H1 (cell line): ENCODE results near the gene LTO1. TPM values are rescaled to one million over a fixed set of nuclear protein-coding genes. Genes with fewer than 3 reads are reported as not detected.

Source experiments
- CTCF ChIA-PET: fragments of 300-600 bp; sonication (Branson Sonifier 250); formaldehyde crosslinking; loops from one replicate; lab custom pipeline; 2021; ENCODE audit not compliant: partially characterized antibody; lab: Charles Lee
- POLR2A ChIA-PET: fragments of 300-600 bp; sonication (Branson Sonifier 250); formaldehyde crosslinking; loops from one replicate; lab custom pipeline; 2021; ENCODE audit warnings: inconsistent platforms; ENCODE audit not compliant: partially characterized antibody; lab: Charles Lee
- DNase-seq, 2 experiments: peaks; one replicate each; pipeline versions ENCODE4 v3.0.0 to v3.0.0-alpha.2; 2010 to 2022; ENCODE audit warnings: low spot score in 2 of 2, low read depth in 1 of 2, mixed read lengths in 1 of 2
- FAIRE-seq: peaks from 2 replicates; lab custom pipeline; 2011; peaks lifted over from hg19 to GRCh38; lab: Jason Lieb, UNC
- H2AFZ ChIP-seq: 2 replicates; pipeline ENCODE4 v1.8.1; 2012; ENCODE audit warnings: low read length, inconsistent platforms
- H2AK5ac ChIP-seq: 2 replicates; pipeline ENCODE4 v1.6.1; 2013; ENCODE audit warnings: low read depth, low read length
- H2BK120ac ChIP-seq: replicated peaks from 2 replicates; pipeline ENCODE3; 2013; ENCODE audit warnings: low read depth, low read length, inconsistent platforms
- H2BK12ac ChIP-seq: 2 replicates; pipeline ENCODE4 v1.6.1; 2013; ENCODE audit warnings: low read depth, low read length
- H2BK15ac ChIP-seq: 2 replicates; pipeline ENCODE4 v1.6.1; 2013; ENCODE audit warnings: low read length
- H2BK20ac ChIP-seq: 2 replicates; pipeline ENCODE4 v1.6.1; 2013; ENCODE audit warnings: low read length
- H2BK5ac ChIP-seq: 2 replicates; pipeline ENCODE4 v1.6.1; 2013; ENCODE audit warnings: low read depth, low read length
- H3K14ac ChIP-seq: 2 replicates; pipeline ENCODE4 v1.6.1; 2013; ENCODE audit warnings: inconsistent platforms; ENCODE audit not compliant: insufficient read length
- H3K18ac ChIP-seq: 2 replicates; pipeline ENCODE4 v1.6.1; 2013; ENCODE audit warnings: low read length; ENCODE audit errors: extremely low read depth
- H3K23ac ChIP-seq: 2 replicates; pipeline ENCODE4 v1.6.1; 2013; ENCODE audit warnings: inconsistent platforms; ENCODE audit not compliant: insufficient read length
- H3K23me2 ChIP-seq: 2 replicates; pipeline ENCODE4 v1.6.1; 2013; ENCODE audit warnings: low read depth, low read length
- H3K27ac ChIP-seq: 2 replicates; pipeline ENCODE4 v1.6.1; 2011; ENCODE audit warnings: low read depth, low read length, inconsistent platforms
- H3K27me3 ChIP-seq, 4 experiments: replicated peaks in 1 of 4; 1 replicate in 1 of 4; 2 replicates in 3 of 4; pipeline versions ENCODE4 v1.6.1 to v1.8.1; 2011 to 2013; ENCODE audit warnings: low read length in 3 of 4, mild to moderate bottlenecking in 3 of 4, inconsistent platforms in 2 of 4, mixed read lengths in 2 of 4, moderate library complexity in 1 of 4; ENCODE audit not compliant: control insufficient read depth in 3 of 4, insufficient read depth in 3 of 4; ENCODE audit errors: extremely low read depth in 1 of 4
- H3K36me3 ChIP-seq, 4 experiments: 2 replicates each; pipeline versions ENCODE4 v1.6.1 to v1.8.1; 2011 to 2013; ENCODE audit warnings: mild to moderate bottlenecking in 4 of 4, low read length in 3 of 4, moderate library complexity in 2 of 4, control low read depth in 1 of 4, inconsistent platforms in 1 of 4; ENCODE audit not compliant: insufficient read depth in 4 of 4, control insufficient read depth in 2 of 4
- H3K4ac ChIP-seq: replicated peaks from 2 replicates; pipeline ENCODE3; 2013; ENCODE audit warnings: low read length, low read depth, mixed read lengths, inconsistent platforms; ENCODE audit not compliant: insufficient read length
- H3K4me1 ChIP-seq, 4 experiments: replicated peaks in 1 of 4; 1 replicate in 1 of 4; 2 replicates in 3 of 4; pipeline versions ENCODE4 v1.6.1 to v1.8.1; 2011 to 2013; ENCODE audit warnings: low read length in 3 of 4, inconsistent platforms in 2 of 4, mixed read lengths in 1 of 4; ENCODE audit not compliant: insufficient read depth in 4 of 4, control insufficient read depth in 3 of 4
- H3K4me2 ChIP-seq, 2 experiments: 2 replicates each; pipeline versions ENCODE4 v1.6.1 to v1.8.1; 2011 to 2013; ENCODE audit warnings: low read depth in 2 of 2, low read length in 2 of 2, control low read depth in 1 of 2, inconsistent platforms in 1 of 2, mild to moderate bottlenecking in 1 of 2; ENCODE audit not compliant: insufficient read depth in 1 of 2
- H3K4me3 ChIP-seq, 4 experiments: fragments of 200-600, 300-600 bp in 1 of 4; sonication (generic), shearing (Covaris generic), sonication (Bioruptor Twin) in 1 of 4; 2 replicates each; pipeline versions ENCODE4 v1.5.1 to v1.8.1; 2011 to 2016; ENCODE audit warnings: low read length in 4 of 4, low read depth in 3 of 4, control low read depth in 2 of 4, inconsistent platforms in 2 of 4, mild to moderate bottlenecking in 2 of 4, mixed read lengths in 1 of 4, moderate library complexity in 1 of 4; ENCODE audit not compliant: insufficient read depth in 2 of 4; ENCODE audit errors: extremely low read depth in 1 of 4
- H3K56ac ChIP-seq: replicated peaks from 2 replicates; pipeline ENCODE3; 2013; ENCODE audit warnings: low read depth, mild to moderate bottlenecking, mixed read lengths, low read length, inconsistent platforms; ENCODE audit not compliant: insufficient read length
- H3K79me1 ChIP-seq: 2 replicates; pipeline ENCODE4 v1.6.1; 2013; ENCODE audit warnings: low read depth, low read length, control low read depth
- H3K79me2 ChIP-seq, 2 experiments: 2 replicates each; pipeline versions ENCODE4 v1.6.1 to v1.8.1; 2012 to 2013; ENCODE audit warnings: low read length in 2 of 2, mild to moderate bottlenecking in 2 of 2, inconsistent platforms in 1 of 2; ENCODE audit not compliant: insufficient read depth in 2 of 2, control insufficient read depth in 1 of 2
- H3K9ac ChIP-seq, 4 experiments: replicated peaks in 1 of 4; 1 replicate in 1 of 4; 2 replicates in 3 of 4; pipeline versions ENCODE4 v1.6.1 to v1.8.1; 2011 to 2013; ENCODE audit warnings: low read depth in 3 of 4, low read length in 3 of 4, control low read depth in 2 of 4, mild to moderate bottlenecking in 2 of 4, moderate library complexity in 2 of 4, inconsistent platforms in 1 of 4; ENCODE audit errors: extremely low read depth in 1 of 4
- H3K9me3 ChIP-seq, 2 experiments: 2 replicates each; pipeline versions ENCODE4 v1.6.1 to v1.8.1; 2012 to 2013; ENCODE audit warnings: mild to moderate bottlenecking in 2 of 2, moderate library complexity in 2 of 2, control low read depth in 1 of 2, inconsistent platforms in 1 of 2, low read depth in 1 of 2, low read length in 1 of 2, mixed read lengths in 1 of 2; ENCODE audit not compliant: insufficient read depth in 2 of 2
- H4K20me1 ChIP-seq, 2 experiments: replicated peaks in 1 of 2; 2 replicates each; pipeline versions ENCODE3 to v1.8.1; 2011 to 2013; ENCODE audit warnings: inconsistent platforms in 2 of 2, low read length in 2 of 2, mild to moderate bottlenecking in 1 of 2; ENCODE audit not compliant: insufficient read depth in 2 of 2, control insufficient read depth in 1 of 2
- H4K5ac ChIP-seq: 2 replicates; pipeline ENCODE4 v1.6.1; 2013; ENCODE audit warnings: low read length, low read depth, mixed read lengths, inconsistent platforms; ENCODE audit not compliant: insufficient read length
- H4K8ac ChIP-seq: 2 replicates; pipeline ENCODE4 v1.8.0; 2013; ENCODE audit warnings: mild to moderate bottlenecking, moderate library complexity, low read length, inconsistent platforms; ENCODE audit not compliant: insufficient read depth; ENCODE audit errors: extremely low read depth
- H4K91ac ChIP-seq: replicated peaks from 2 replicates; pipeline ENCODE3; 2013; ENCODE audit warnings: low read length, mixed read lengths, inconsistent platforms; ENCODE audit not compliant: insufficient read length
- JUN ChIP-seq: IDR thresholded peaks from 2 replicates; pipeline ENCODE4 v1.6.1; 2011; ENCODE audit warnings: low read depth, mild to moderate bottlenecking, improper control_type of control experiment, low read length
- SIX5 ChIP-seq: IDR thresholded peaks from 2 replicates; pipeline ENCODE4 v1.6.1; 2011; ENCODE audit warnings: mild to moderate bottlenecking, low read depth, low read length
- SP1 ChIP-seq: IDR thresholded peaks from 2 replicates; pipeline ENCODE4 v1.6.1; 2011; ENCODE audit warnings: low read depth, low read length
- WGBS, 2 experiments: shearing (Covaris generic) in 1 of 2; methylation state at CpG; one replicate each; pipeline versions ENCODE4 v1.1.6 to v1.1.7; 2013 to 2015; ENCODE audit warnings: low lambda C conversion rate in 2 of 2, mixed read lengths in 2 of 2, inconsistent platforms in 1 of 2, low coverage in 1 of 2, missing lambda C conversion rate in 1 of 2; ENCODE audit not compliant: insufficient replicate concordance in 2 of 2, insufficient coverage in 1 of 2, insufficient read length in 1 of 2; ENCODE audit errors: extremely low coverage in 1 of 2, missing lambda C conversion rate in 1 of 2; 5-methylcytosine and 5-hydroxymethylcytosine counted together
- polyA plus RNA-seq, 7 experiments: library from polyadenylated mRNA; depleted of rRNA in 3 of 7; stranded (reverse) in 5 of 7; unstranded in 2 of 7; fragments of >200 nt in 5 of 7; fragments of 200-250 nt in 2 of 7; gene quantifications; 1 replicate in 5 of 7; 2 replicates in 1 of 7; 4 replicates in 1 of 7; pipeline versions ENCODE4 v1.2.1 to v1.2.3, GENCODE V29; 2011 to 2013; ENCODE audit warnings: missing spikeins in 2 of 7, mixed read lengths in 2 of 7
- total RNA-seq: library from RNA; stranded (reverse); fragmentation: NEBNext Ultra II Directional; extraction: Animal tissue kit (Norgen Biotek cat#: 25700); gene quantifications from 2 replicates; pipeline ENCODE4 v1.2.1, GENCODE V29; 2021
- TF ChIP-seq, protein P1 (sequence below): IDR thresholded peaks from 2 replicates; pipeline ENCODE4 v1.6.1; 2011; ENCODE audit warnings: low read length, improper control_type of control experiment
- TF ChIP-seq, protein P2 (sequence below), 3 experiments: IDR thresholded peaks; 1 replicate in 2 of 3; 2 replicates in 1 of 3; pipeline versions ENCODE4 v1.5.1 to v1.6.1; 2011; ENCODE audit warnings: low read length in 3 of 3, mild to moderate bottlenecking in 3 of 3, inconsistent platforms in 2 of 3, low read depth in 1 of 3, moderate library complexity in 1 of 3; ENCODE audit not compliant: insufficient read depth in 1 of 3; ENCODE audit errors: control extremely low read depth in 1 of 3
- TF ChIP-seq, protein P3 (sequence below): IDR thresholded peaks from 2 replicates; pipeline ENCODE4 v1.6.1; 2012; ENCODE audit warnings: inconsistent platforms
- TF ChIP-seq, protein P4 (sequence below): IDR thresholded peaks from 2 replicates; pipeline ENCODE4 v1.6.1; 2011; ENCODE audit warnings: low read depth, mild to moderate bottlenecking, low read length; ENCODE audit not compliant: insufficient read depth

The LTO1 gene
- total and polyA plus RNA-seq, 2 of the 8 experiments (the other 6 are each of a cell fraction or from before 2014, with no cell fraction given): 15.4 to 21.3 TPM

DNA sequence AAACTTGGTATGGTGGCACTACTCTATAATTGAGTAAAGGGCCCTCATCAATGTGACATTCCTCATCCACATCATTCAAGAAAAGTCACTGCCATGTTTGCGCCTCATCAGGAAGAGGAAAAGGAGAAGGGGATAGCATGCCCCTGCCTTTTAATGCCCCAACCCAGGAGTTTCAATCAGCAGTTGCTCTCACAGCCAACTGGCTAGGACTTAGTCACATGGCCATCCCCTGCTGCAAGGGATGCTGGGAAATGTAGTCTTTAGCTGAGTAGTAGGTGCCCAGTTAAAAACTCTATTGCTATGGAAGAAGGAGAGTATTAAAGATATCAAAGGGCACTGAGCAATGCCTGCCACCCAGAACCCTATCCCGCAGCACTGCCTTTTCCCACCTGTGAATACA is 45.1 kb downstream of the LTO1 start:
- FAIRE-seq: no peak
- CTCF ChIA-PET: interaction anchor here (3.3 kb wide), 1 partner anchor 13 kb away, joined by 13 read pairs; no protein-coding TSS in a partner anchor
- 87% methylated on average over 2 of the region's 2 CpGs; no CpG with 5 or more reads in 1 of the 2 experiments for WGBS, 2 experiments
- Histone ChIP-seq H3K23ac (no peak overlapping the region), H3K36me3 (no peaks in the 10 kb centered on the region)
- TF ChIP-seq SP1 (0 out of 2 replicates have a peak, but pooled peaks have one; percentile 23), SIX5 (peak; percentile 48), JUN (no peak)
- TF ChIP-seq, protein P1, sequence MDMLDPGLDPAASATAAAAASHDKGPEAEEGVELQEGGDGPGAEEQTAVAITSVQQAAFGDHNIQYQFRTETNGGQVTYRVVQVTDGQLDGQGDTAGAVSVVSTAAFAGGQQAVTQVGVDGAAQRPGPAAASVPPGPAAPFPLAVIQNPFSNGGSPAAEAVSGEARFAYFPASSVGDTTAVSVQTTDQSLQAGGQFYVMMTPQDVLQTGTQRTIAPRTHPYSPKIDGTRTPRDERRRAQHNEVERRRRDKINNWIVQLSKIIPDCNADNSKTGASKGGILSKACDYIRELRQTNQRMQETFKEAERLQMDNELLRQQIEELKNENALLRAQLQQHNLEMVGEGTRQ: peak; percentile 86
- TF ChIP-seq, protein P2, sequence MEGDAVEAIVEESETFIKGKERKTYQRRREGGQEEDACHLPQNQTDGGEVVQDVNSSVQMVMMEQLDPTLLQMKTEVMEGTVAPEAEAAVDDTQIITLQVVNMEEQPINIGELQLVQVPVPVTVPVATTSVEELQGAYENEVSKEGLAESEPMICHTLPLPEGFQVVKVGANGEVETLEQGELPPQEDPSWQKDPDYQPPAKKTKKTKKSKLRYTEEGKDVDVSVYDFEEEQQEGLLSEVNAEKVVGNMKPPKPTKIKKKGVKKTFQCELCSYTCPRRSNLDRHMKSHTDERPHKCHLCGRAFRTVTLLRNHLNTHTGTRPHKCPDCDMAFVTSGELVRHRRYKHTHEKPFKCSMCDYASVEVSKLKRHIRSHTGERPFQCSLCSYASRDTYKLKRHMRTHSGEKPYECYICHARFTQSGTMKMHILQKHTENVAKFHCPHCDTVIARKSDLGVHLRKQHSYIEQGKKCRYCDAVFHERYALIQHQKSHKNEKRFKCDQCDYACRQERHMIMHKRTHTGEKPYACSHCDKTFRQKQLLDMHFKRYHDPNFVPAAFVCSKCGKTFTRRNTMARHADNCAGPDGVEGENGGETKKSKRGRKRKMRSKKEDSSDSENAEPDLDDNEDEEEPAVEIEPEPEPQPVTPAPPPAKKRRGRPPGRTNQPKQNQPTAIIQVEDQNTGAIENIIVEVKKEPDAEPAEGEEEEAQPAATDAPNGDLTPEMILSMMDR (IDR thresholded peaks at IDR 0.05; ENCODE audit: control extremely low read depth in 1 of 3, insufficient read depth in 1 of 3, low read depth in 1 of 3, low read length in 3 of 3): no peak
- TF ChIP-seq, protein P3, sequence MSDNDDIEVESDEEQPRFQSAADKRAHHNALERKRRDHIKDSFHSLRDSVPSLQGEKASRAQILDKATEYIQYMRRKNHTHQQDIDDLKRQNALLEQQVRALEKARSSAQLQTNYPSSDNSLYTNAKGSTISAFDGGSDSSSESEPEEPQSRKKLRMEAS: no peak
- TF ChIP-seq, protein P4, sequence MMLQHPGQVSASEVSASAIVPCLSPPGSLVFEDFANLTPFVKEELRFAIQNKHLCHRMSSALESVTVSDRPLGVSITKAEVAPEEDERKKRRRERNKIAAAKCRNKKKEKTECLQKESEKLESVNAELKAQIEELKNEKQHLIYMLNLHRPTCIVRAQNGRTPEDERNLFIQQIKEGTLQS: peak; percentile 63
- TF ChIP-seq, all 59 proteins: peak for 4
- H2AFZ ChIP-seq: no peak overlapping the region
- no peaks in the 10 kb centered on the region for H4K20me1 ChIP-seq
- H3K4me2 ChIP-seq: no peak overlapping the region
- H4K8ac ChIP-seq: no peak overlapping the region
- H2AK5ac ChIP-seq: no peak overlapping the region
- no peaks in the 10 kb centered on the region for H3K79me1 ChIP-seq
- H3K27ac ChIP-seq: no peak overlapping the region
- POLR2A ChIA-PET: interaction anchor here (3.3 kb wide), 1 partner anchor 8 kb away, joined by 16 read pairs; no protein-coding TSS in a partner anchor
- H3K9me3 ChIP-seq: peaks cover 16 to 17% of the 10 kb centered on the region in 2 experiments
- no peak overlapping the region for H4K91ac ChIP-seq
- H2BK20ac ChIP-seq: no peak overlapping the region
- peaks cover 0 to 4% (median 2%) of the 10 kb centered on the region in 4 experiments; a peak in 3 of 7 replicates for H3K4me1 ChIP-seq
- no peak overlapping the region for H2BK12ac ChIP-seq
- no peak overlapping the region for H3K14ac ChIP-seq
- no peak overlapping the region for H3K4ac ChIP-seq
- no peak overlapping the region for H3K56ac ChIP-seq
- H3K18ac ChIP-seq: no peak overlapping the region
- no peak overlapping the region for H3K4me3 ChIP-seq
- H2BK120ac ChIP-seq: no peak overlapping the region
- no peaks in the 10 kb centered on the region for H3K79me2 ChIP-seq
- no peak overlapping the region for H4K5ac ChIP-seq
- DNase-seq: no peak
- peaks cover 0 to 4% (median 3%) of the 10 kb centered on the region in 4 experiments; a peak in 3 of 7 replicates for H3K27me3 ChIP-seq
- no peak overlapping the region for H2BK15ac ChIP-seq
- no peak overlapping the region for H3K9ac ChIP-seq
- 0 out of 2 replicates have a peak, but pooled peaks cover 1% of the 10 kb centered on the region for H3K23me2 ChIP-seq
- no peak overlapping the region for H2BK5ac ChIP-seq
